Measurements from ENCODE around the gene TBC1D10B. TPM values are rescaled to one million over a fixed set of nuclear protein-coding genes. Genes with fewer than 3 reads are reported as not detected.

Gene TBC1D10B
- total RNA-seq = 32.0 and 44.6 TPM in 2 replicates

GRCh38 chr16:30370456-30371247 is at the start of gene TBC1D10B:
Gene TBC1D10B (minus strand): TSS chr16:30370494. CDS start chr16:30370183, 311 bp downstream.

DNA sequence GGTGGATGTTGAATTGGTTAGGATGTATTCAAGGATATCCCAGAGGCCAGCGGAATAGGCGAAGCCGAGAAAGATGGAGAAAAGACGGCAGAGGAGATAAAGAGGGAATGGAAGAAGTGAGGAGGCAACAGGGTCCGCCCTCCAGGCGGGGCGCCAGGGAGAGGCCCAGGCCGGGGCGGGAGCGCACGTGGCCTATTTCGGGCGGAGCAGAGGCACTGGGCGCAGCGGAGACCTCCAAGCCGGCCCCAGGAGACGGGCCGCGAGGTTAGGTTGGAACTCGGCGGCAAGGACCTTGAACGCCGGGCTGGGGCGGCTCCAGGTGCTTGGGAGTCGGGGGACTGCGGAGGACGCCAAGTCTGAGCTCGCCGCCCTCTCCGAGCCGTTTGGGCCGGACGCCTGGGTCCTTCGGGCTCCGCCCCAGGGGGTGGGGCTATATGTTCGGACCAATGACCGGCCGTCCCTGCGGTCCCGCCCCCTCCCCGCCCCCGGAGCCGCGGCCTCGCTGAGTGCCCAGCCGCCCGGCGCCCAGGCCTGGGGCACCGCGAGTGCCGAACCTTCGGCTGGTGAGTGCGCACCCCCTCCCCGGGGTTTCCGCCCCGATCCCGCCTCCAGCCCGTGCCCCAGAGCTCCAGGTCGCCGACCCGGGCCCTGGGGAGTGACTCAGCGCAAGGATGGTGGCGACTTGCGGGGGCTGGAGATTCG is 37.0 kb upstream of the TBC1D10B start, which contains the start of gene ZNF771:
Gene ZNF771, plus strand, starts transcription at position 505 of the 702 bp plus-strand sequence. CDS start 448 bp downstream, outside the sequence.

DNA sequence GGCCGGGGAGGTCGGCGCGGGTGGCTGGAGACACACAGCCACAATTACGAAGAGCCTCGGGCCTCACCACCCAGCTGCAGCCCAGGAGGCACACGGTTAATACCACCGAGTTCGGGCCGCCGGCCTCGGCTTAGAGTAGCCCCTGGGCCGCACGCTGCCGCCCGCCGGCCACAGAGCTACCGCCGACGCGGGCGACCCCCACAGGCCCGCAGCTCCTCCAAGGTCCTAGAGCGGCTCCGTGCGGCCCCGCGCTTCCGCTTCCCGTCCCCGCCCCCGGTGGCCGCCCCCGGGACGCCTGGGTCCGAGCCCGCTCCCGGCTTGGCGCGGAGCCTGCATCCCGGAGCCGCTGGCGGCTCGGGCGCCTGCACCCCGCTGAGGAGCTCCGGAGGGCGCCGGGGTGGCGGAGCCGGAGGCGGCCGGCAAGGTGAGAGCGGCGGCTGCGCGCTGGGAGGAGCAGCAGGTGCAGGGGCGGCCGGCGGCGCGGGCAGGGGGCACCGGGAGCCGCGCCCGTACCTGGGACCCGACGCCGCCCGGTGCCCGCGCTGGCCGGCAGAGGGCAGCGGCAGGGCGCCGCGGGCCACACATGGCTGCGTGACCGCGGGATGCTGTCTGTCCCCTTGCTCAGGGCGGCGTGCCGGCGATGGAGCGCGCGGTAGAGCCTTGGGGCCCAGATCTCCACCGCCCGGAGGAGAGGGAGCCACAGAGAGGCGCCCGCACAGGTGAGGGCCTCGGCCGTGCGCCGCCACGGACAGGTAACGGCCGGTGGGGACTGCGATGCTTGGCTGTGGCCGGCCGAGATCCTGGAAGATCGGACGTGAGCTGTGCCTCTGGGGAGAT is 25.1 kb upstream of the TBC1D10B start, which contains the start of gene ZNF48:
Gene ZNF48, plus strand, starts transcription at position 266 of the 837 bp plus-strand sequence. Its CDS starts 375 bp downstream, at position 641.

GRCh38 chr16:30382111-30382881 is 12.0 kb upstream of the TBC1D10B start, which contains the start of gene SEPTIN1:
Gene SEPTIN1 (minus strand): TSS chr16:30382561. CDS start chr16:30382542, 19 bp downstream.

DNA sequence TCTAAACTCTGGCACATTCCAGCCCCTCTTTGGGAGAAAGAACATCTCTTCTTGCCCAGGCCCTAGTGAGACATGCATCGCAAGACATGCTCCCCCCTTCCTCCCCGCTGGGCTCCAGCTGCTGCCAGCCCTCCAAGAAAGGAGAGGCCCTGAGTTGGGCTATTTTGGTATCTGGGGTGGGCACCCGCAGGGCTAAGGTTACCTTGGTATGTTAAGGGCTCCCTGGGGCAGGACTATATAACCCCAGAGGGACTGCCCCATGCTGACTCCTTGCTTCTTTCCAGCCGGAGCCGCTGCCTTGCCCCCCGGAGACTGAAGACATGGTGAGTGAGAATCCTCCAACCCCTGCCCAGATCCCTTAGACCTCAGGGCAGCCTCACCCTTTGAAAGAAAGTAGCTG is 4.2 kb upstream of the TBC1D10B start, which contains the start of gene MYL11:
Gene MYL11, plus strand, starts transcription at position 265 of the 400 bp plus-strand sequence. Its CDS starts 56 bp downstream, at position 321.

GRCh38 chr16:30355144-30355953 is 14.9 kb downstream of the TBC1D10B start, which contains the start of gene CD2BP2:
Gene CD2BP2 (minus strand): TSS chr16:30355308. CDS start chr16:30354681, 627 bp downstream.

Other genes starting within 250 kb of the TBC1D10B start
- 79.4 and 81.2 TPM in 2 replicates for gene MAPK3, start 247.3 kb downstream of the TBC1D10B start, total RNA-seq
- under 0.01 and 0.90 TPM in 2 replicates for gene CORO1A, start 186.9 kb downstream of the TBC1D10B start, total RNA-seq
- 272 and 348 TPM in 2 replicates for gene BOLA2B, start 176.8 kb downstream of the TBC1D10B start, total RNA-seq
- gene SLX1A, start 176.6 kb downstream of the TBC1D10B start, total RNA-seq = 16.4 and 43.6 TPM in 2 replicates
- 7.1 and 13.4 TPM in 2 replicates for gene SULT1A3, start 171.2 kb downstream of the TBC1D10B start, total RNA-seq
- 0.18 and 1.5 TPM in 2 replicates for gene NPIPB13, start 122.0 kb downstream of the TBC1D10B start, total RNA-seq
- gene CD2BP2, start 15.2 kb downstream of the TBC1D10B start, total RNA-seq = 42.4 and 48.6 TPM in 2 replicates
- not detected in 2 replicates for gene MYL11, start 4.3 kb upstream of the TBC1D10B start, total RNA-seq
- not detected in 2 replicates for gene SEPTIN1, start 12.1 kb upstream of the TBC1D10B start, total RNA-seq
- gene ZNF48, start 24.9 kb upstream of the TBC1D10B start, total RNA-seq = 3.7 and 7.6 TPM in 2 replicates
- gene ZNF771, start 37.1 kb upstream of the TBC1D10B start, total RNA-seq = 11.9 and 17.2 TPM in 2 replicates
- 14.6 and 19.8 TPM in 2 replicates for gene DCTPP1, start 59.5 kb upstream of the TBC1D10B start, total RNA-seq
- gene SEPHS2, start 75.4 kb upstream of the TBC1D10B start, total RNA-seq = 16.4 and 24.5 TPM in 2 replicates
- gene ITGAL, start 102.2 kb upstream of the TBC1D10B start, total RNA-seq = not detected in 2 replicates
- 23.6 and 24.8 TPM in 2 replicates for gene ZNF768, start 156.1 kb upstream of the TBC1D10B start, total RNA-seq
- 6.9 and 11.3 TPM in 2 replicates for gene ZNF747, start 164.4 kb upstream of the TBC1D10B start, total RNA-seq
- 7.3 and 9.0 TPM in 2 replicates for gene ZNF764, start 187.9 kb upstream of the TBC1D10B start, total RNA-seq
- gene ZNF688, start 201.2 kb upstream of the TBC1D10B start, total RNA-seq = 6.6 and 11.7 TPM in 2 replicates
- 4.9 and 8.1 TPM in 2 replicates for gene ZNF785, start 215.2 kb upstream of the TBC1D10B start, total RNA-seq
- 3.6 and 7.5 TPM in 2 replicates for gene ZNF689, start 239.9 kb upstream of the TBC1D10B start, total RNA-seq